HEK293 (cell line): Measurements from ENCODE around the gene CEP350.
A peak's percentile ranks its signal among the peaks of the same experiment; 100 is the strongest.

Experiments used
- CTCF ChIA-PET: fragments of 350-600 bp; formaldehyde crosslinking; extraction: SDS; loops from one replicate; lab custom pipeline; 2021; ENCODE audit warnings: antibody characterized with exemption; lab: Yijun Ruan, JAX
- POLR2A ChIA-PET: fragments of 300-600 bp; formaldehyde crosslinking; extraction: SDS; loops from one replicate; lab custom pipeline; 2020; ENCODE audit warnings: antibody characterized with exemption, inconsistent platforms; lab: Yijun Ruan, JAX
- H3K27ac ChIP-seq: fragments of 200-500 bp; sonication (Bioruptor generic); 2 replicates; pipeline ENCODE4 v1.5.1; 2014; ENCODE audit warnings: low read depth, low read length, control low read depth, inconsistent platforms; ENCODE audit errors: extremely low read depth
- H3K36me3 ChIP-seq, 2 experiments: fragments of 200-500 bp in 1 of 2; sonication (Bioruptor generic) in 1 of 2; 1 replicate in 1 of 2; 2 replicates in 1 of 2; pipeline ENCODE4 v1.5.1; 2014 to 2017; ENCODE audit warnings: inconsistent platforms in 2 of 2, low read length in 2 of 2; ENCODE audit not compliant: control insufficient read depth in 2 of 2, insufficient read depth in 1 of 2
- H3K4me1 ChIP-seq: fragments of 200-500 bp; sonication (Bioruptor generic); 2 replicates; pipeline ENCODE4 v1.5.1; 2014; ENCODE audit warnings: mild to moderate bottlenecking, low read length, inconsistent platforms; ENCODE audit not compliant: control insufficient read depth, insufficient read depth
- H3K4me3 ChIP-seq: 2 replicates; pipeline ENCODE4 v1.5.1; 2011; ENCODE audit warnings: low read depth, mild to moderate bottlenecking, control low read depth, low read length, moderate library complexity
- H3K9me3 ChIP-seq: fragments of 200-500 bp; sonication (Bioruptor generic); 2 replicates; pipeline ENCODE4 v1.5.1; 2014; ENCODE audit warnings: low read depth, low read length, inconsistent platforms; ENCODE audit not compliant: control insufficient read depth, insufficient read depth
- EGR2 ChIP-seq: fragments of 450-650 bp; formaldehyde crosslinking; IDR thresholded peaks from 2 replicates; pipeline ENCODE4 v1.5.1; 2016; ENCODE audit warnings: low read depth, missing biosample characterization, missing genetic modification characterization
- HIC1 ChIP-seq: fragments of 450-650 bp; formaldehyde crosslinking; IDR thresholded peaks from 2 replicates; pipeline ENCODE4 v1.5.1; 2016; ENCODE audit warnings: missing biosample characterization, missing genetic modification characterization
- PRDM1 ChIP-seq: fragments of 450-650 bp; formaldehyde crosslinking; IDR thresholded peaks from 2 replicates; pipeline ENCODE4; 2016; ENCODE audit warnings: missing biosample characterization, missing genetic modification characterization
- REPIN1 ChIP-seq: fragments of 450-650 bp; formaldehyde crosslinking; IDR thresholded peaks from 2 replicates; pipeline ENCODE4 v1.5.1; 2017; ENCODE audit warnings: missing biosample characterization, missing genetic modification characterization, low read depth
- SCRT1 ChIP-seq: fragments of 450-650 bp; formaldehyde crosslinking; IDR thresholded peaks from 2 replicates; pipeline ENCODE4 v1.5.1; 2016; ENCODE audit warnings: missing biosample characterization, missing genetic modification characterization, borderline replicate concordance
- SCRT2 ChIP-seq: fragments of 450-650 bp; formaldehyde crosslinking; IDR thresholded peaks from 2 replicates; pipeline ENCODE4 v1.5.1; 2016; ENCODE audit warnings: missing biosample characterization, missing genetic modification characterization
- SP3 ChIP-seq: fragments of 450-650 bp; formaldehyde crosslinking; IDR thresholded peaks from 2 replicates; pipeline ENCODE4 v1.5.1; 2016; ENCODE audit warnings: missing biosample characterization, missing genetic modification characterization
- YY2 ChIP-seq: fragments of 450-650 bp; formaldehyde crosslinking; IDR thresholded peaks from 2 replicates; pipeline ENCODE4 v1.5.1; 2016; ENCODE audit warnings: missing biosample characterization, missing genetic modification characterization
- ZBTB20 ChIP-seq: fragments of 450-650 bp; formaldehyde crosslinking; IDR thresholded peaks from 2 replicates; pipeline ENCODE4 v1.5.1; 2016; ENCODE audit warnings: missing biosample characterization, missing genetic modification characterization
- ZBTB8A ChIP-seq: fragments of 450-650 bp; formaldehyde crosslinking; IDR thresholded peaks from 2 replicates; pipeline ENCODE4 v1.5.1; 2016; ENCODE audit warnings: missing biosample characterization, missing genetic modification characterization
- ZNF341 ChIP-seq: fragments of 450-650 bp; formaldehyde crosslinking; IDR thresholded peaks from 2 replicates; pipeline ENCODE4; 2016; ENCODE audit warnings: low read depth, missing biosample characterization, missing genetic modification characterization
- ZNF354C ChIP-seq: fragments of 450-650 bp; formaldehyde crosslinking; IDR thresholded peaks from 2 replicates; pipeline ENCODE4 v1.5.1; 2016; ENCODE audit warnings: missing biosample characterization, missing genetic modification characterization, low read depth, borderline replicate concordance
- ZNF514 ChIP-seq: fragments of 450-650 bp; formaldehyde crosslinking; IDR thresholded peaks from 2 replicates; pipeline ENCODE4 v1.5.1; 2016; ENCODE audit warnings: missing biosample characterization, missing genetic modification characterization
- ZNF518A ChIP-seq: fragments of 450-650 bp; formaldehyde crosslinking; conservative IDR thresholded peaks from 2 replicates; pipeline ENCODE4 v1.5.1; 2016; ENCODE audit warnings: low read depth, missing biosample characterization, missing genetic modification characterization

Gene CEP350

GRCh38 chr1:180084867-180085266, 130.3 kb downstream of the CEP350 start:
- Histone ChIP-seq H3K9me3 (no peaks in the 10 kb centered on the region), H3K4me3 (no peak overlapping the region), H3K36me3 (peaks cover 34 to 51% of the 10 kb centered on the region in 2 experiments), H3K4me1 (no peaks in the 10 kb centered on the region), H3K27ac (no peak overlapping the region)
- CTCF ChIA-PET = interaction anchor here (0.7 to 1.2 kb wide), 2 partner anchors 84 to 94 kb away, joined by 3 read pairs; no protein-coding TSS in a partner anchor
- POLR2A ChIA-PET = no interaction called here
- TF ChIP-seq HIC1 (tag by site-specific recombination) (no peak), ZNF514 (tag by site-specific recombination) (no peak), PRDM1 (peak; percentile 96), SCRT1 (no peak), ZNF341 (tag by site-specific recombination) (no peak), ZNF354C (no peak)

- Histone ChIP-seq H3K4me1 (no peaks in the 10 kb centered on the region), H3K27ac (no peak overlapping the region), H3K4me3 (no peak overlapping the region), H3K9me3 (no peaks in the 10 kb centered on the region), H3K36me3 (peaks cover 32 to 51% of the 10 kb centered on the region in 2 experiments)
- CTCF ChIA-PET = interaction anchor here (0.7 to 1.2 kb wide), 3 partner anchors 84 to 181 kb away, joined by 3 read pairs; no protein-coding TSS in a partner anchor
- TF ChIP-seq SCRT2 (tag by site-specific recombination) (no peak), ZBTB20 (peak; percentile 27; the same call in 1 of the 2 replicates), ZNF518A (tag by site-specific recombination) (no peak), REPIN1 (tag by site-specific recombination) (no peak)
- POLR2A ChIA-PET = no interaction called here
Measured at GRCh38 chr1:180085331-180085730, 130.7 kb downstream of the CEP350 start.

GRCh38 chr1:180092931-180093650, 138.5 kb downstream of the CEP350 start:
- TF ChIP-seq SP3 (tag by site-specific recombination) = no peak
- no peak for TF ChIP-seq EGR2 (tag by site-specific recombination)
- TF ChIP-seq ZBTB8A (tag by site-specific recombination) = no peak
- TF ChIP-seq YY2 (tag by site-specific recombination) = no peak
- H3K4me3 ChIP-seq = no peak overlapping the region
- no peaks in the 10 kb centered on the region for H3K9me3 ChIP-seq
- no peak overlapping the region for H3K27ac ChIP-seq
- H3K36me3 ChIP-seq = peaks cover 36 to 82% of the 10 kb centered on the region in 2 experiments
- POLR2A ChIA-PET = no interaction called here
- no peaks in the 10 kb centered on the region for H3K4me1 ChIP-seq
- CTCF ChIA-PET = interaction anchor here (0.7 kb wide), 1 partner anchor 11 kb away, joined by 4 read pairs; no protein-coding TSS in a partner anchor
